ACC112 (cell line): ENCODE measurements around the gene ZNF91.
"Not testable (repeated sequence)": the region's sequence is repeated elsewhere in the genome, so short reads cannot be mapped to it uniquely, and the experiment has no call there.

Experiments
- H2AFZ ChIP-seq: fragments of 200-600 bp; sonication (generic); one replicate; pipeline ENCODE4 v1.6.0; 2017; ENCODE audit warnings: antibody characterized with exemption, low read length; ENCODE audit not compliant: unreplicated experiment
- H3K27ac ChIP-seq: fragments of 200-600 bp; sonication (generic); 2 replicates; pipeline ENCODE4 v1.5.1; 2014; ENCODE audit warnings: low read depth, mild to moderate bottlenecking, antibody characterized with exemption, low read length, moderate library complexity
- H3K27me3 ChIP-seq: fragments of 200-600 bp; sonication (generic); 2 replicates; pipeline ENCODE4 v1.6.1; 2014; ENCODE audit warnings: mild to moderate bottlenecking, antibody characterized with exemption, low read length, moderate library complexity, mixed read lengths; ENCODE audit not compliant: insufficient read depth
- H3K36me3 ChIP-seq: fragments of 200-600 bp; sonication (generic); 2 replicates; pipeline ENCODE4 v1.6.1; 2016; ENCODE audit warnings: mild to moderate bottlenecking, antibody characterized with exemption, low read length, moderate library complexity, mixed read lengths; ENCODE audit not compliant: insufficient read depth
- H3K4me1 ChIP-seq: fragments of 200-600 bp; sonication (generic); one replicate; pipeline ENCODE4 v1.6.1; 2016; ENCODE audit warnings: low read length, mixed read lengths; ENCODE audit not compliant: insufficient read depth, unreplicated experiment, control insufficient read depth
- H3K4me3 ChIP-seq: fragments of 200-600 bp; sonication (generic); 2 replicates; pipeline ENCODE4 v1.5.1; 2014; ENCODE audit warnings: mild to moderate bottlenecking, low read depth, low read length
- H3K79me2 ChIP-seq: fragments of 200-600 bp; sonication (generic); one replicate; pipeline ENCODE4 v1.6.0; 2016; ENCODE audit warnings: low read length; ENCODE audit not compliant: control insufficient read depth, unreplicated experiment, insufficient read depth

ZNF91 gene

GRCh38 chr19:23395041-23395721 lies at the start of gene ZNF91:
Gene ZNF91 (minus strand): TSS chr19:23395471. CDS start chr19:23395354, 117 bp downstream.
- Histone ChIP-seq H3K27me3 (no peaks in the 10 kb centered on the region), H3K27ac (peak within 1 kb of the TSS; percentile 90), H3K79me2 (peaks cover 43% of the 10 kb centered on the region), H3K36me3 (peaks cover 9% of the 10 kb centered on the region; the same call in 1 of the 2 replicates), H2AFZ (peak within 1 kb of the TSS; percentile 90), H3K4me1 (peaks cover 4% of the 10 kb centered on the region), H3K4me3 (peak within 1 kb of the TSS; percentile 97)

GRCh38 chr19:23440791-23441190 lies 45.5 kb upstream of the ZNF91 start:
- H3K4me3 ChIP-seq, result no peak overlapping the region
- no peaks in the 10 kb centered on the region for H3K79me2 ChIP-seq
- no peaks in the 10 kb centered on the region for H3K36me3 ChIP-seq
- no peak overlapping the region for H3K27ac ChIP-seq
- no peaks in the 10 kb centered on the region for H3K4me1 ChIP-seq
- H3K27me3 ChIP-seq, result no peaks in the 10 kb centered on the region
- no peak overlapping the region for H2AFZ ChIP-seq

GRCh38 chr19:23440207-23440606 lies 44.9 kb upstream of the ZNF91 start:
- H2AFZ ChIP-seq, result no peak overlapping the region
- no peak overlapping the region for H3K4me3 ChIP-seq
- H3K36me3 ChIP-seq, result no peaks in the 10 kb centered on the region
- no peaks in the 10 kb centered on the region for H3K27me3 ChIP-seq
- no peaks in the 10 kb centered on the region for H3K79me2 ChIP-seq
- H3K27ac ChIP-seq, result no peak overlapping the region
- H3K4me1 ChIP-seq, result no peaks in the 10 kb centered on the region

GRCh38 chr19:23439623-23440022 lies 44.4 kb upstream of the ZNF91 start:
- H3K27ac ChIP-seq, result no peak overlapping the region
- no peaks in the 10 kb centered on the region for H3K36me3 ChIP-seq
- H3K4me3 ChIP-seq, result no peak overlapping the region
- no peak overlapping the region for H2AFZ ChIP-seq
- no peaks in the 10 kb centered on the region for H3K4me1 ChIP-seq
- H3K27me3 ChIP-seq, result no peaks in the 10 kb centered on the region
- no peaks in the 10 kb centered on the region for H3K79me2 ChIP-seq

GRCh38 chr19:23437901-23438300 lies 42.6 kb upstream of the ZNF91 start:
- H3K36me3 ChIP-seq, result no peaks in the 10 kb centered on the region
- no peak overlapping the region for H3K27ac ChIP-seq
- H3K79me2 ChIP-seq, result no peaks in the 10 kb centered on the region
- no peaks in the 10 kb centered on the region for H3K27me3 ChIP-seq
- H2AFZ ChIP-seq, result no peak overlapping the region
- H3K4me1 ChIP-seq, result no peaks in the 10 kb centered on the region
- H3K4me3 ChIP-seq, result no peak overlapping the region

GRCh38 chr19:23436944-23437343 lies 41.7 kb upstream of the ZNF91 start:
- no peaks in the 10 kb centered on the region for H3K79me2 ChIP-seq
- H2AFZ ChIP-seq, result no peak overlapping the region
- no peaks in the 10 kb centered on the region for H3K36me3 ChIP-seq
- no peaks in the 10 kb centered on the region for H3K4me1 ChIP-seq
- no peak overlapping the region for H3K27ac ChIP-seq
- no peaks in the 10 kb centered on the region for H3K27me3 ChIP-seq
- no peak overlapping the region for H3K4me3 ChIP-seq

GRCh38 chr19:23436318-23436717 lies 41.0 kb upstream of the ZNF91 start:
- Histone ChIP-seq H3K27me3 (no peaks in the 10 kb centered on the region), H3K4me1 (no peaks in the 10 kb centered on the region), H3K79me2 (no peaks in the 10 kb centered on the region), H3K36me3 (no peaks in the 10 kb centered on the region), H3K27ac (no peak overlapping the region), H3K4me3 (no peak overlapping the region), H2AFZ (no peak overlapping the region)

- Histone ChIP-seq H3K36me3 (no peaks in the 10 kb centered on the region), H3K27me3 (peaks cover under 1% of the 10 kb centered on the region; the same call in 1 of the 2 replicates), H3K27ac (no peak overlapping the region), H3K4me3 (no peak overlapping the region), H3K79me2 (no peaks in the 10 kb centered on the region), H3K4me1 (no peaks in the 10 kb centered on the region), H2AFZ (no peak overlapping the region)
Observed at GRCh38 chr19:23420824-23421223, 25.6 kb upstream of the ZNF91 start.

GRCh38 chr19:23419261-23419660 lies 24.0 kb upstream of the ZNF91 start:
- not testable (repeated sequence) for H3K27ac ChIP-seq, H3K36me3 ChIP-seq

GRCh38 chr19:23415561-23416191 lies 20.4 kb upstream of the ZNF91 start:
- Histone ChIP-seq H3K4me1 (no peaks in the 10 kb centered on the region), H3K36me3 (no peaks in the 10 kb centered on the region), H2AFZ (peak overlapping the region; percentile 84), H3K79me2 (no peaks in the 10 kb centered on the region), H3K27ac (no peak overlapping the region), H3K4me3 (peak overlapping the region; percentile 73), H3K27me3 (peaks cover 9% of the 10 kb centered on the region; the same call in 1 of the 2 replicates)

More at GRCh38 chr19:23419261-23419660, 24.0 kb upstream of the ZNF91 start:
- not testable (repeated sequence) for H3K4me3 ChIP-seq, H3K27me3 ChIP-seq, H3K79me2 ChIP-seq, H3K4me1 ChIP-seq, H2AFZ ChIP-seq

- peaks cover 9% of the 10 kb centered on the region; the same call in 1 of the 2 replicates for H3K27me3 ChIP-seq
- H3K27ac ChIP-seq, result no peak overlapping the region
- H3K79me2 ChIP-seq, result no peaks in the 10 kb centered on the region
- H3K4me1 ChIP-seq, result no peaks in the 10 kb centered on the region
- no peaks in the 10 kb centered on the region for H3K36me3 ChIP-seq
- H2AFZ ChIP-seq, result peak overlapping the region; percentile 84
- peak overlapping the region; percentile 73 for H3K4me3 ChIP-seq
Observed at GRCh38 chr19:23415034-23415433, 19.8 kb upstream of the ZNF91 start.
